HPDE6-E6E7 (cell line): ENCODE data around the gene BICRAL.
"Not testable (repeated sequence)": the region's sequence is repeated elsewhere in the genome, so short reads cannot be mapped to it uniquely, and the experiment has no call there.

Source experiments
- DNase-seq: peaks from one replicate; pipeline ENCODE4 v3.0.0; 2011; ENCODE audit warnings: missing footprints; ENCODE audit errors: extremely low spot score

Gene BICRAL

DNA sequence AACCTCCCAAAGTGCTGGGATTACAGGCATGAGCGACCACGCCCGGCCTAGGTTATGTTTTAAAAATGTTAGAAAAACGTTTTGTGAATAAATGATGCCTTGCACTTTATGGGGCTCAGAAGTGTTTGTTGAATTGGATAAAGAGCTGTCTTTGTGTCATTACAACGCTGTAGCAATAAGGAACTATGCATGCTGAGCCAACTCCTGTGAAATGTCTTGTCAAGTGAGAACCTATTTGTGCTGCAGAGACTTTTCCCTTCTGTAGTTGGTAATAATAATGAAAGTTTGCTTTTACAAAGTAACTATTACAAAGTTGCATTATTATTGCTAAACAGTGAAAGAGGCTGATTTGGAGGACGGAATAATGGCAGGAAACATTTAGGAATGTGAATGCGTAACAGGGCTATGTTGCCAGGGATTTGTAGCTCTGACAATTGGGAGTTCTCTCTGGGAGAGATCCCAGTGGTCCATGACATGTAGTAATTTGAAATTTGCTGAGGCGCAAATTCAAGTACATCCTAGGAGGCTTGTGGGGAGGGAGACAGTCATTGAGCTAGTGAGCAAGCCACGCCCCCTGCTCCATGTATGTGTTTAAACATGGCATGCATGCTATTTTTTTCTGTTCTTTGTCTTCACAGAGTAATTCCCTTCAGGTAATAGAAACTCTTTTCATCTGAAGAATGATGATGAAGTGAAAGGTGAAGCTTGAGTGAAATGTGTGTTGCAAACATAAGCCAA lies 16.8 kb upstream of the BICRAL start:
- no peak for DNase-seq

- no peak for DNase-seq
Measured at GRCh38 chr6:42766163-42766670, 15.6 kb upstream of the BICRAL start.

DNA sequence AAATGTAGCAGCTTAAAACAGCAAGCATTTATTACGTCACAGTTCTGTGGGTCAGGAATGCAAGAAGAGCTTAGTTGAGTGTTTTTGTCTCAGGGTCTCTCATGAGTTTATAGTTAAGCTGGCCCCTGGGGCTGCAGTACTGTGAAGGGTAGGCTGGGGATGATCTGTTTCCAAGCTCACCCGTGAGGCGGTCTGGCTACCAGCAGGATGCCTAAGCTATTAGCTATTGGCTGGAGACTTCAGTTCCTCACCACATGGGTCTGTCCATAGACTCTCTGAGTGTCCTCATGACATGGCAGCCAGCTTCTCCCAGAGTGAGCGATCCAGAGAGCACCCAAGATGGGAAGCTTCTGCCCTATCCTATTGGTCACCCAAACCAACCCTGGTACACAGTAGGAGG lies 12.8 kb upstream of the BICRAL start:
- DNase-seq, result no peak

GRCh38 chr6:42769836-42770235 lies 12.0 kb upstream of the BICRAL start:
- no peak for DNase-seq

DNA sequence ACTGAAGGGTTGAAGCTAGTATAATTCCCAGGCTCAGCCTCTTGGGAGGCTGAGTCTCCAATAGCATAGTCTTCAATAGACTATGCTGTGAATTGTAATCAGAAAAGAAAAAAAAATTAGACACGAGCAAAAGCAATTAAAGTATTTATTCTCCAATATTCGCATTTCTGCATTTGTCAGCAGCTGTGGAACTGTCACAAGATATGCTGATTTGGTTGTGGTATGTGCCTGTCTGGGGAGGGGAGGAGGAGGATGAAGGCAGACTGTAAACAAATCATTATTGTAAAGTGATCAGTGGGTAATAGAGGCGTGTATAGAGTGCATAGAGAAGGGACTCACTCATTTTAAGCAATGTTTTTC lies 10.1 kb upstream of the BICRAL start:
- no peak for DNase-seq

GRCh38 chr6:42774201-42774600 lies 7.7 kb upstream of the BICRAL start:
- DNase-seq, result no peak

DNA sequence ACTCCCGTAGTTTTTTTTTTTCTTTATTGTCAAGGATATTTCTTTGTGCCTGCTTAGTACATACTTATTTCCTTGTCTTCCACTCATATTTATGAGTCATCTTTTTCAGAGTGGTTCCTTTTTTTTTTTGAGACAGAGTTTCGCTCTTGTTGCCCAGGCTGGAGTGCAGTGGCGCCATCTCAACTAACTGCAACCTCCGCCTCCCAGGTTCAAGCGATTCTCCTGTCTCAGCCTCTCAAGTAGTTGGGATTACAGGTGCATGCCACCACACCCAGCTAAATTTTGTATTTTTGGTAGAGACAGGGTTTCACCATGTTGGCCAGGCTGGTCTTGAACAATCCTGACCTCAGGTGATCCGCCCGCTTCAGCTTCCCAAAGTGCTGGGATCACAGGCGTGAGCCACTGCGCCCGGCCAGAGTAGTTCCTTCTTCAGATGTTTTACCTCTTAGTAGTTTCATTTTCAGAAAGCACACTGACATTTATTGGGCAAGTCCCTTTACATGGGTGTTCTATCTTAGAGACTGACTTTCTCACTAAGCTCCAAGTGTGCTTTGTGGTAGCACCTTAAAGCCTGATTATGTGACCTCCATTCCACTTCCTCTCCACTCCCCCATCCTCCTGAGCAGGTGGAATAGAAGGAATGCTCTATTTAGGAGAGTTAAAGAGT lies 6.9 kb upstream of the BICRAL start:
- not testable (repeated sequence) for DNase-seq

DNA sequence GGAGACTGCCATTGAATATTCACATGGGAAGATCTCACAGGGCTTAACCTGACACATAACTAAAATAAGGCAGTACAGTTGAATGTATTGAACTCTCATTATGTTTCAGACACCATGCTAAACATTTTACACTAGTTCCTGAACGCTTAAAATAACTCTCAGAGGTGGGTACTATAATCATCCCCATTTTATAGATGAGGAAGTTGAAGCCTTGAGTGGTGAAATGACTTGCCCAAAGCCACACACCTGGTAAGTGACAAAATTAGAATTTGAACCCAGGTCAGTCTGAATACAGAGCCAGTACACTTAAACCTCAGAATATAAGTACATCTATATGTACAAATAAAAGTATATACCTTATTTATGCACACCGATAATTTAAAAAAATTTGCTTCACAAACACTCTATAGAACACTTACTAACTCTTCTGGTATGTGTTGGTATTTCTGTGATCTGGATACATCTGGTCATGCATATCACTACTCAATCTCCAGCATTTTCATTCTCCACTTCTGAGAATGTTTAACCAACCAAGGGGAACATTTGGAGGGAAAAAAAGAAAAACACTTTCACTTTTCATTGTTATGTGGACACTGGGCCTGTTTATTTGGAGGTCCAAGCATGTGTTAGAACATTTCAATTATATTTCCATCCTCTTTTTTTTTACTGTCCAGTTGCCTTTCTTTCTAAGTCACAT lies 4.6 kb upstream of the BICRAL start:
- DNase-seq, result no peak

- DNase-seq, result no peak
Measured at GRCh38 chr6:42778122-42778521, 3.7 kb upstream of the BICRAL start.

DNA sequence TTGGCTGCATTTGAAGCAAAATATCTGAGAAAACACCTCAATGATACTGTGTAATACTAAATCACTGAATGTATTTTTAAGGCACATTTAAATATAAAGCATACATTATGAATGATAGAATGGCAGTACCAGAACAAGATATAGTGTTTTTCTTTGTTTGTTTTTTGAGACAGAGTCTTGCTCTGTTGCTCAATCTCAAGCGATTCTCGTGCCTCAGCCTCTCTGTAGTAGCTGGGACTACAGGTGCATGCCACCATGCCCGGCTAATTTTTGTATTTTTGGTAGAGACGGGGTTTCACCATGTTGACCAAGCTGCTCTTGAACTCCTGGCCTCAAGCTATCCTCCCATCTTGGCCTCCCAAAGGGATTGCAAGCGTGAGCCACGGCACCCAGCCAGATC lies 2.3 kb upstream of the BICRAL start:
- DNase-seq, result no peak

DNA sequence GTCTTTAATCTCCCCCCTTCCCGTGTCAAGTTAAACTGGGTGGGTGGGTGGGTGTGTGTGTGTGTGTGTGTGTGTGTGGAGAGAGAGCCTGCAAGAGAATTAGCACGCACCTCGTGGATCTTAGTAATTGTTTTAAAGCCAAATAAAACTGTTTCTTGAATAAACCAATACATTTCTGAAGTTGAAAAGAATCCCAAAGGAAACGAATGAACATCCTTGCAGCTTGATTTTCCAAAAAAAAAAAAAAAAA lies 381 bp upstream of the BICRAL start:
- DNase-seq, result no peak

DNA sequence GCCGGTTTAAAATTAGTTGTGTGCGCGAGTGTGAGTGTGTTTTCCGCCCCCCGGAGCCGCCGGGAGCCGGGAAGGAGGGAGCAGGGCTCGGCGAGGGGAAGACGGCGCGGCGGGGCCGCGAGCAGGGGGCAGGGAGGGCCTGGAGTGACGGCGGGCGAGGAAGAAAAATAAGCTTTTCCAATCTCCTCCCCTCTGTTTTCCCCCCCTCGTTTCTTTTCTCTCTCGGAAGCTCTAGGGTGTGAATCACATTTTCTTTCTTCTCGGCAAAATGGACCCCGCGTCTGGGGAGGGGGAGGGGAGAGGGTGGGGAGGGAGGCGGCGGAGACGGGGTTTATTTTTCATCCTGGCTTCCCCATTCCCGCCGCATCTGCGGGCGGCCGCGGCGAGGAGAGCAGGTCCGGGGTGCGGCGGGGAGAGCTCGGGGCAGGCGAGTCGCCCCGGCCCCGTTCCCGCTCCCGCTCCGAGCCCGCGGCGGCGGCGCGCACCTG lies 881 bp downstream of the BICRAL start:
- DNase-seq, result peak; percentile 53

DNA sequence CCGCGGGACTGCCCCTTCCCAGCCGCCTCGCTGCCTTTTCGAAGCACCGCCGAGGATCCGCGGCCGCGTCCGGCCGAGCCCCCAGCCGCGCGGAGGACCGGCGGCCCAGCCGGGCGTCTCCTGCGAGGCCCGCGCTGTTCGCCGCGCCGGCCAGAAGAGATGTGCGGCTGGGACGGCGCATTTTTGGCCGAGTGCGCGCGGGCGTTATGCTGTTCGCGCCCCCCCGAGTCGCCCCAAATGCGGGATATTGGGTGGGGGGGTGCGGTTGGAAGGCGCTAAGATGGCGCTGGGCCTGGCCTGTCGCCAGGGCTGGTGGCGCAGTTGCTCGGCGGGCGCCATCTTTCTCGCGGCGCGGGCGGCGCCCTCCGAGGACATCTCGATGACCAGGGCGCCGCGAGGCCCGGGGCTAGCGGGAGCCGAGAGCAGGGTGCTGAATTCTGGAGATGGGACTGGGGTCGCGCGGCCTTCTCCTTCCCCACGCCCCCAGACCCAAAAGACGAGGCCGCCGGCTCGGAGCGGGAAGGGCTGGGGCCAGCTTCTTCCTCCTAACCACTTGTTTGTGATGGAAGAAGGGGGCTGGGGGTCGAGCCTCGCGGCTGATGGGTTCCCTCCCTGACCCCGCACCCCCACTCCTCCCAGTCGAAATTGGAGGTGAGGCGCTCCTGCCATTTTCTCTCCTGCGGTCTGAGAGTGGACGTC lies 1.5 kb downstream of the BICRAL start:
- no peak for DNase-seq

GRCh38 chr6:42783876-42784642 lies 2.2 kb downstream of the BICRAL start:
- no peak for DNase-seq

- no peak for DNase-seq
Measured at GRCh38 chr6:42784717-42785498, 3.1 kb downstream of the BICRAL start.

DNA sequence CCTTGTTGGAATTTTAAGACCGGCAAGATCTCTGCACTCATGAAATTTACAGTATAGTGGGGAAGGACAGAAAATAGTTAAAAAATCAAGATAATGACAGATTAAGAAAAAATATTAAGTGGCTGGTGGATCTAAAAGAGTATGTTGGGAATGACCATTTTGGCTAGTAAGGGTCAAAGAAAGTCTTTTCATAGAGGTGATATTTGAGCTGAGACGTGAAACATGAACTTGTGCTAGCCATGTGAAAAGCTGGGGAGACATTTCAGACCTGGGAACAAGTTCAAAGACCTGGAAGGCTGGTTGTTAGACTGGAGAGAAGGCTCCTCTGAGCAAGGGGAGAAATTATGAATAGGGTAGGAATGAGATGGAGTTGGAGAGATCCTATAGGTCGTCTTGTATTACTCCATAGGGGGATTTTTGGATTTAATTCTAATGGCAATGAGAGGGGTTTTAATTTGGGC lies 4.7 kb downstream of the BICRAL start:
- no peak for DNase-seq

DNA sequence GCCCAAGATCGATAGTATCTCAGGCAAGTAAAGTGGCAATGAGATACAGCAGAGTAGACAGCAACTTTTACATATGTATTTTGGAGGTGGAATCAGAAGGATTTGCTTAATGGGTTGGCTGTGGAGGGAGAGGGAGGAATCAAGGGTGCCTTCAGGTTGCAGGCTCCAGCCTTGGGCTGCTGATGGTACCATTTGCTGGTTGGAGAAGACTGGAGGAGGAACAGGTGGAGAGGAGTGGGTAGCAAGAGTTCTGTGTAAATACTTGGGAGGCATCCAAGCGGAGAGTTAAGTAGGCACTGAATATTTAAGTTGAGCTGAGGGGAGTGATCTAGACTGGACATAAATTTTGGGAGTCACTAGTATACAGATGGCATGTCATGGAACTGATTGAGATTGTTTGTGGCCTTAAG lies 5.2 kb downstream of the BICRAL start:
- no peak for DNase-seq

DNA sequence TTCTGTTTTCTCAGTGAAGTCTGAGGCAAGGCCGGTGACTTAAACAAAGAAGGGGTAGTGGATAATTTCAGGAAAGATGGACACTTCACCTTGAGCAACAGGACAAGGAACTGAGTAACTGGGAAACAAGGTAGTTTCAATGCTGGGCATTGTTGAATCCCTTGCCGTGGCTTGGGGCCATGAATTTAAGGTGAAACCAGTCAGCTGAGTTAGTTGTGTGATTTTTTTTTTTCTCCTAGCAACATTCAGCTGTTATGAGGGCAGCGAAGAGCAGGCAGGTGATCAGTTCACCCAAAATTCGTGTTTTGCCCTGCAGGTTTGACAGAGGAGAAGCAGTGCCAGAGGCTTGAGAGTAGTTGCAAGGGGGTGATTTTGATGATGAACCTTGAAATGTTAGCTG lies 6.8 kb downstream of the BICRAL start:
- no peak for DNase-seq

GRCh38 chr6:42790549-42791181 lies 8.8 kb downstream of the BICRAL start:
- no peak for DNase-seq

DNA sequence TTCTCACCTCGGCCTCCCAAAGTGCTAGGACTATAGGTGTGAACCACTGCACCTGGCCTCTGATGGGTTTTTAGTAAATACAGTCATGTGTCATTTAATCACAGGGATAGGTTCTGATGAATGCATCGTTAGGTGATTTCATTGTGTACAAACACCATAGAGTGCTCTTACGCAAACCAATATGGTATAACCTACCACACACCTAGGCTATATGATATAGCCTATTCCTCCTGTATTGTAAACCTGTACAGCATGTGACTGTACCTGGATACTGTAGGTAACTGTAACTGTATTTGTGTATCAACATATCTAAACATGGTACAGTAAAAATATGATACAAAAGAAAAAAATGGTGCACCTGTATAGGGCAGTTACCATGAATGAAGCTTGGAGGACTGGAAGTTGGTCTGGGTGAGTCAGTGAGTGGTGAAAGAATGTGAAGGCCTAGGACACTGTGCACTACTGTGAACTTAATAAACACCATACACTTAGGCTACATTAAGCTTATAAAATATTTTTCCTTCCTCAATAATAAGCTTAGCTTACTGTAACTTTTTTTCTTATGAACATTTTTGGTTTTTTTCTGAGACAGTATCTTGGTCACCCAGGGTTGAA lies 10.0 kb downstream of the BICRAL start:
- no peak for DNase-seq
